Measurements from ENCODE around the gene PDE3B.

DNA sequence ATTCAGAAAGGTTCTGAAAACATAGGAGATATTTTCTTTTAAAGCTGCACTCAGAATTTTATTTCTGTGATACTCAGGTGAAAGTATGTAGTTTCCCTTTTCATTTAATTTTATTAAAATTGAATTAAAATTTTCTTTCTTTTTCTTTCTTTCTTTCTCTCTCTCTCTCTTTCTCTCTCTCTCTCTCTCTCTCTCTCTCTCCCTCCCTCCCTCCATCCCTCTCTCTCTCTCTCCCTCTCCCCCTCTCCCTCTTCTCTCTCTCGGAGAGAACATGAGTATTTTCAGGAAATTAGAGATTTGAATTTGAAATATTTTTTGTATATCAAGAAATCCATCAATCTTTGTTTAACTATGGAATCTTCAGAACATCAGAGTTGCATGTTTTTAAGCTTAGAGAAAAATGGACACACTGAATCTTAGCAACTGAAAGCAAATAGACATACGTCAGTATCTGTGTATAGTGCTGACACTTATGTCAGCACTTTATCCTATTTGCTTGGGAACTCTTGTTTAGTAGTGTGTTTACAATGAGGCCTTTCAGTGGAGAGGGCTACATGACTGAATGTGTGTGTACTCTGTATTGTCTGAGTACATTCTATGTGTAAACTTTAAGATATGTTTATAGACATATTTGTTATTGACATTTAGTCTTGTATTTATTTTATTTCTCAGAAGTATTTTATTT is 44.5 kb downstream of the PDE3B start:
- no peak for TF ChIP-seq YY1 (IDR thresholded peaks at IDR 0.05; ENCODE audit: extremely low read depth, insufficient replicate concordance, low read depth, low read length)
- no peak for TF ChIP-seq EZH2 (IDR thresholded peaks at IDR 0.05)
- TF ChIP-seq, protein P1, sequence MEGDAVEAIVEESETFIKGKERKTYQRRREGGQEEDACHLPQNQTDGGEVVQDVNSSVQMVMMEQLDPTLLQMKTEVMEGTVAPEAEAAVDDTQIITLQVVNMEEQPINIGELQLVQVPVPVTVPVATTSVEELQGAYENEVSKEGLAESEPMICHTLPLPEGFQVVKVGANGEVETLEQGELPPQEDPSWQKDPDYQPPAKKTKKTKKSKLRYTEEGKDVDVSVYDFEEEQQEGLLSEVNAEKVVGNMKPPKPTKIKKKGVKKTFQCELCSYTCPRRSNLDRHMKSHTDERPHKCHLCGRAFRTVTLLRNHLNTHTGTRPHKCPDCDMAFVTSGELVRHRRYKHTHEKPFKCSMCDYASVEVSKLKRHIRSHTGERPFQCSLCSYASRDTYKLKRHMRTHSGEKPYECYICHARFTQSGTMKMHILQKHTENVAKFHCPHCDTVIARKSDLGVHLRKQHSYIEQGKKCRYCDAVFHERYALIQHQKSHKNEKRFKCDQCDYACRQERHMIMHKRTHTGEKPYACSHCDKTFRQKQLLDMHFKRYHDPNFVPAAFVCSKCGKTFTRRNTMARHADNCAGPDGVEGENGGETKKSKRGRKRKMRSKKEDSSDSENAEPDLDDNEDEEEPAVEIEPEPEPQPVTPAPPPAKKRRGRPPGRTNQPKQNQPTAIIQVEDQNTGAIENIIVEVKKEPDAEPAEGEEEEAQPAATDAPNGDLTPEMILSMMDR (IDR thresholded peaks at IDR 0.05 in 2 of 3, conservative IDR thresholded peaks at IDR 0.05 in 1 of 3; ENCODE audit: borderline replicate concordance in 1 of 3, insufficient read depth in 1 of 3, low read depth in 2 of 3, low read length in 2 of 3), result no peak
- TF ChIP-seq SP1 (IDR thresholded peaks at IDR 0.05; ENCODE audit: low read depth), result no peak
- TF ChIP-seq POLR2A (IDR thresholded peaks at IDR 0.05; ENCODE audit: borderline replicate concordance, extremely low read depth, insufficient read depth, insufficient read length), result no peak
